ENCODE results near the gene DNAJC17. TPM values are rescaled to one million over a fixed set of nuclear protein-coding genes. Genes with fewer than 3 reads are reported as not detected.

DNAJC17 gene
- polyA plus RNA-seq, 4 donors: 41.0 to 95.9 (median 59.1) TPM

DNA sequence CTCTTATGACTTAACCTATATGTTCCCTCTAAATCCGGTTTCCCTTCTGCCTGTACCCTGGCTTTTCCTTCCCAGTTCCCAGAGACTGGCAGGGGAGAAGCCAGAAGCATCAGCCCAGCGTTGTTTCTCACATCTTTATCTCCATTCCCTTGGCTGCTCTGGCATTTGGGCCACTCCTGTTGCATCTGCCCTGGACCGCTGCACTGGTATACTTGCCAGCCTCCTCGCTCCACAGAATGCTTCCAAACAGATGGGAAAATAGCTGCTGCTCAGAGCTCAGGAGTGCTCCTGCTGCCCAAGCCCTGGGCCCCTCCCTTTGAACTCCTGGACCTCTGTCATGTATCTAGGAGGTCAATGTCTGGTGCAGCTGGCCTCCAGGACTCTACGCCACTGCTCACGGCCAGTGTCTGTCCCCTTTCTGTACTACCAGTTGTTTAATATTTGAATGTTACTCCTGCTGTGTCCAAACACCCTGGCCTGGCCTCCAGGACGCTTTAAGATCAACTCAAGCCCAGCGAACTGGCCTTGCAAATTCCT lies 43.4 kb upstream of the DNAJC17 start:
- DNase-seq: peak; percentile 62 to 75
- H3K27me3 ChIP-seq (ENCODE audit: control insufficient read depth in 3 of 3, insufficient read depth in 3 of 3, low read length in 3 of 3): no peaks in the 10 kb centered on the region
- peaks cover 7 to 81% (median 12%) of the 10 kb centered on the region in 3 donors for H3K36me3 ChIP-seq (ENCODE audit: control insufficient read depth in 3 of 3, insufficient read depth in 2 of 3, low read depth in 1 of 3, low read length in 3 of 3)
- peaks cover 0 to 56% (median 6%) of the 10 kb centered on the region in 3 donors for H3K4me1 ChIP-seq (ENCODE audit: control insufficient read depth in 3 of 3, insufficient read depth in 2 of 3, low read depth in 1 of 3, low read length in 2 of 3)
- 55 to 77% (median 58%) methylated on average over 8 of the region's 8 CpGs for WGBS, 3 donors
- H3K9me3 ChIP-seq (ENCODE audit: control insufficient read depth in 2 of 2, insufficient read depth in 1 of 2, low read depth in 1 of 2, low read length in 1 of 2): no peaks in the 10 kb centered on the region
- peak overlapping the region in 1 of 3 donors; percentile 56 for H3K27ac ChIP-seq (ENCODE audit: low read depth in 1 of 3, low read length in 2 of 3)
- H3K4me3 ChIP-seq (ENCODE audit: low read depth in 1 of 3, low read length in 3 of 3): no peak overlapping the region
- FAIRE-seq: no peak

GRCh38 chr15:40847223-40847961 lies 40.1 kb upstream of the DNAJC17 start:
- H3K4me1 ChIP-seq (ENCODE audit: control insufficient read depth in 3 of 3, insufficient read depth in 2 of 3, low read depth in 1 of 3, low read length in 2 of 3): peaks cover 0 to 46% (median 6%) of the 10 kb centered on the region in 3 donors
- peak overlapping the region; percentile 93 to 95 (median 94) for H3K27ac ChIP-seq (ENCODE audit: low read depth in 1 of 3, low read length in 2 of 3)
- peak overlapping the region in 2 of 3 donors; percentile 75 to 87 for H3K4me3 ChIP-seq (ENCODE audit: low read depth in 1 of 3, low read length in 3 of 3)
- DNase-seq: peak; percentile 97 to 100
- 8 to 44% (median 37%) methylated on average over 7 of the region's 7 CpGs for WGBS, 3 donors
- H3K36me3 ChIP-seq (ENCODE audit: control insufficient read depth in 3 of 3, insufficient read depth in 2 of 3, low read depth in 1 of 3, low read length in 3 of 3): peaks cover 0 to 57% (median 4%) of the 10 kb centered on the region in 3 donors
- no peak for FAIRE-seq
- no peaks in the 10 kb centered on the region for H3K9me3 ChIP-seq (ENCODE audit: control insufficient read depth in 2 of 2, insufficient read depth in 1 of 2, low read depth in 1 of 2, low read length in 1 of 2)
- no peaks in the 10 kb centered on the region for H3K27me3 ChIP-seq (ENCODE audit: control insufficient read depth in 3 of 3, insufficient read depth in 3 of 3, low read length in 3 of 3)

DNA sequence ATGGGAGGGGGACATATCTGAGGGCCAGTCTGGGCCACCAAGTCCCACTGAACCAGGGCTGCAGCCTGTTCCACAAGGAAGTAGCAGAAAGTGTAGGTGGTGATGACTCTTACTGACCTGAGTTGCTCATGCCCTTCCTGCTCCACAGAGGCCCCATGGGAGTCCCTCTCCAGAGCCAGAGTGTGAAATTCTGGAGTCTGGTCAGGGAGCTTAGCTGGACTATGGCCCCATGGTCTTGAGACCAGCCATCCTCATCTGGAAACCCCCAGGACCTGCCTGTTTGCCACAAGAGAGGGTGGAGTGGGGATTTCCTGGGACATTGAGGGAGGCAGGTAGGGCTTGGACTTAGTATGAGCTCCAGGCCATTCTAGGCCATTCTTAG lies 39.6 kb upstream of the DNAJC17 start:
- no peaks in the 10 kb centered on the region for H3K27me3 ChIP-seq (ENCODE audit: control insufficient read depth in 3 of 3, insufficient read depth in 3 of 3, low read length in 3 of 3)
- H3K9me3 ChIP-seq (ENCODE audit: control insufficient read depth in 2 of 2, insufficient read depth in 1 of 2, low read depth in 1 of 2, low read length in 1 of 2): no peaks in the 10 kb centered on the region
- peak overlapping the region in 2 of 3 donors; percentile 75 to 87 for H3K4me3 ChIP-seq (ENCODE audit: low read depth in 1 of 3, low read length in 3 of 3)
- H3K27ac ChIP-seq (ENCODE audit: low read depth in 1 of 3, low read length in 2 of 3): peak overlapping the region; percentile 93 to 95 (median 94)
- FAIRE-seq: no peak
- DNase-seq: peak; percentile 62 to 64
- peaks cover 0 to 52% (median 4%) of the 10 kb centered on the region in 3 donors for H3K36me3 ChIP-seq (ENCODE audit: control insufficient read depth in 3 of 3, insufficient read depth in 2 of 3, low read depth in 1 of 3, low read length in 3 of 3)
- peaks cover 0 to 40% (median 2%) of the 10 kb centered on the region in 3 donors for H3K4me1 ChIP-seq (ENCODE audit: control insufficient read depth in 3 of 3, insufficient read depth in 2 of 3, low read depth in 1 of 3, low read length in 2 of 3)

DNA sequence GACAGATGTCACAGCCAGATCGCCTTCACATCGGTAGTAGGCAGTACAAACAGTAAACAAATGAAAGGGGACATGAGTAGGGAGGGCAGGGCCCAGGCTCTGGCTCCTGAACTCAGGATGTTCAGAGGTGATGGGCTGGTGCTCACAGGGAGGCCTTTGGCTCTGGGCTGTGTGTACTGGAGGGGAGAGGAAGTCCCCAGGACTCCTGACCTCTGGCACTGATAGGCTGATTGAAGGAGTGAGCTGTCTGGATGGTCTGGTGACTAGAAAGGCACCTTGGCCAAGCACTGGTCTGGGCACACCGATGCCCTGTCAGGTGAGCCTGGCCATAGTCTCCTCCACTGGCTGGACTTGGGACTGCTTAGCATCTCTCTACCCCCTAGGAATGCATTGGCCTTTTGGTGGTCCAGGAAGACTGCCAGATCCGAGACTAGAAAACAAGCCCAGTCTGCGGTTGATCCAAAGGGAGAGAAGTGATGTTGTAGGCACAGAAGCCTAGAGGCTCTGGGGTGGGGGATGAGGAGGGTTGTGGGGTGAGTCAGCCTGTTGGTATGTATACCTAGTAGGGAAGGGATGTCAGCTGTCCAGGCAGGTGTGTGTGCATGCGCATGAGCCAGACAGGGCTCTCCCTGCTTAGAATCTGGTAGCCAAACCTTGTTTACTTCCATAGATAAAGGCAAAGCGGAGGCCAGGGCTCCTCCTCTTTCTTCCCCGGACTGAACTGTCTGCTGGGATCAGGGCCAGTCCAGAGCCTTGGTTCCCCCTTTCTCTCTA lies 38.4 kb upstream of the DNAJC17 start:
- Histone ChIP-seq H3K27me3 (ENCODE audit: control insufficient read depth in 3 of 3, insufficient read depth in 3 of 3, low read length in 3 of 3) (no peaks in the 10 kb centered on the region), H3K27ac (ENCODE audit: low read depth in 1 of 3, low read length in 2 of 3) (peak overlapping the region; percentile 94 to 98 (median 95)), H3K9me3 (ENCODE audit: control insufficient read depth in 2 of 2, insufficient read depth in 1 of 2, low read depth in 1 of 2, low read length in 1 of 2) (no peaks in the 10 kb centered on the region), H3K36me3 (ENCODE audit: control insufficient read depth in 3 of 3, insufficient read depth in 2 of 3, low read depth in 1 of 3, low read length in 3 of 3) (peaks cover 0 to 41% (median 4%) of the 10 kb centered on the region in 3 donors), H3K4me1 (ENCODE audit: control insufficient read depth in 3 of 3, insufficient read depth in 2 of 3, low read depth in 1 of 3, low read length in 2 of 3) (peaks cover 0 to 32% (median 0%) of the 10 kb centered on the region in 3 donors), H3K4me3 (ENCODE audit: low read depth in 1 of 3, low read length in 3 of 3) (peak overlapping the region in 2 of 3 donors; percentile 75 to 87)
- WGBS, 3 donors: 18 to 68% (median 38%) methylated on average over 8 of the region's 8 CpGs
- FAIRE-seq (no peak), DNase-seq (peak; percentile 91 to 96)

DNA sequence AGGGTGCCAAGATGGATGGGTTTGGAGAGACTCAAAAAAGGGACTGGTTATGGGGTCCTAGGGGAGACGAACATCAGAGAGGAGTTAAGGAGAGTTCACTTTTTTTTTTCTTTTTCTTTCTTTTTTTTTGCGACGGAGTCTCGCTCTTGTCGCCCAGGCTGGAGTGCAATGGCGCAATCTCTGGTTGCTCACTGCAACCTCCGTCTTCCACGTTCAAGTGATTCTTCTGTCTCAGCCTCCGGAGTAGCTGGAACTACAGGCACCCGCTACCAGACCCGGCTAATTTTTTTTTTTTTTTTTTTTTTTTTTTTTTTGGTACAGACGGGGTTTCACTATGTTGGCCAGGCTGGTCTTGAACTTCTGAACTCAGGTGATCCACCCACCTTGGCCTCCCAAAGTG lies 37.8 kb upstream of the DNAJC17 start:
- DNase-seq: no peak
- H3K4me3 ChIP-seq (ENCODE audit: low read depth in 1 of 3, low read length in 3 of 3): peak overlapping the region; percentile 64 to 87 (median 75)
- H3K36me3 ChIP-seq (ENCODE audit: control insufficient read depth in 3 of 3, insufficient read depth in 2 of 3, low read depth in 1 of 3, low read length in 3 of 3): peaks cover 0 to 36% (median 2%) of the 10 kb centered on the region in 3 donors
- H3K4me1 ChIP-seq (ENCODE audit: control insufficient read depth in 3 of 3, insufficient read depth in 2 of 3, low read depth in 1 of 3, low read length in 2 of 3): peaks cover 0 to 27% (median 0%) of the 10 kb centered on the region in 3 donors
- 12 to 43% (median 25%) methylated on average over 11 to 12 of the region's 12 CpGs for WGBS, 3 donors
- H3K27ac ChIP-seq (ENCODE audit: low read depth in 1 of 3, low read length in 2 of 3): peak overlapping the region; percentile 94 to 98 (median 95)
- FAIRE-seq: no peak
- H3K9me3 ChIP-seq (ENCODE audit: control insufficient read depth in 2 of 2, insufficient read depth in 1 of 2, low read depth in 1 of 2, low read length in 1 of 2): no peaks in the 10 kb centered on the region
- H3K27me3 ChIP-seq (ENCODE audit: control insufficient read depth in 3 of 3, insufficient read depth in 3 of 3, low read length in 3 of 3): no peaks in the 10 kb centered on the region

DNA sequence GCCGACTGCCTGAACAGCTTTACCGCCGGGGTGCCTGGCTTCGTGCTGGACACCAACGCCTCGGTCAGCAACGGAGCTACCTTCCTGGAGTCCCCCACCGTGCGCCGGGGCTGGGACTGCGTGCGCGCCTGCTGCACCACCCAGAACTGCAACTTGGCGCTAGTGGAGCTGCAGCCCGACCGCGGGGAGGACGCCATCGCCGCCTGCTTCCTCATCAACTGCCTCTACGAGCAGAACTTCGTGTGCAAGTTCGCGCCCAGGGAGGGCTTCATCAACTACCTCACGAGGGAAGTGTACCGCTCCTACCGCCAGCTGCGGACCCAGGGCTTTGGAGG lies 37.4 kb upstream of the DNAJC17 start:
- H3K9me3 ChIP-seq (ENCODE audit: control insufficient read depth in 2 of 2, insufficient read depth in 1 of 2, low read depth in 1 of 2, low read length in 1 of 2): no peaks in the 10 kb centered on the region
- peak in 1 of 2 donors; percentile 31 for DNase-seq
- WGBS, 3 donors: 0 to 2% (median 2%) methylated on average over 28 of the region's 28 CpGs
- peaks cover 0 to 26% (median 0%) of the 10 kb centered on the region in 3 donors for H3K4me1 ChIP-seq (ENCODE audit: control insufficient read depth in 3 of 3, insufficient read depth in 2 of 3, low read depth in 1 of 3, low read length in 2 of 3)
- peak overlapping the region; percentile 64 to 87 (median 75) for H3K4me3 ChIP-seq (ENCODE audit: low read depth in 1 of 3, low read length in 3 of 3)
- H3K27me3 ChIP-seq (ENCODE audit: control insufficient read depth in 3 of 3, insufficient read depth in 3 of 3, low read length in 3 of 3): no peaks in the 10 kb centered on the region
- peaks cover 0 to 36% (median 3%) of the 10 kb centered on the region in 3 donors for H3K36me3 ChIP-seq (ENCODE audit: control insufficient read depth in 3 of 3, insufficient read depth in 2 of 3, low read depth in 1 of 3, low read length in 3 of 3)
- FAIRE-seq: no peak
- peak overlapping the region; percentile 94 to 98 (median 95) for H3K27ac ChIP-seq (ENCODE audit: low read depth in 1 of 3, low read length in 2 of 3)

- 0 to 1% (median 1%) methylated on average over 69 to 89 of the region's 89 CpGs for WGBS, 3 donors
- no peak for FAIRE-seq
These were observed 36.8 kb upstream of the DNAJC17 start, which contains the start of gene SPINT1 for GRCh38 chr15:40843885-40844695. SPINT1 (plus strand) TSS chr15:40844048; CDS start chr15:40844555, 507 bp downstream.

More at GRCh38 chr15:40843885-40844695, 36.8 kb upstream of the DNAJC17 start, which contains the start of gene SPINT1:
- Histone ChIP-seq H3K27me3 (ENCODE audit: control insufficient read depth in 3 of 3, insufficient read depth in 3 of 3, low read length in 3 of 3) (no peaks in the 10 kb centered on the region), H3K27ac (ENCODE audit: low read depth in 1 of 3, low read length in 2 of 3) (peak within 1 kb of the TSS; percentile 94 to 98 (median 95)), H3K4me1 (ENCODE audit: control insufficient read depth in 3 of 3, insufficient read depth in 2 of 3, low read depth in 1 of 3, low read length in 2 of 3) (peaks cover 0 to 22% (median 0%) of the 10 kb centered on the region in 3 donors), H3K4me3 (ENCODE audit: low read depth in 1 of 3, low read length in 3 of 3) (peak within 1 kb of the TSS; percentile 64 to 87 (median 75)), H3K9me3 (ENCODE audit: control insufficient read depth in 2 of 2, insufficient read depth in 1 of 2, low read depth in 1 of 2, low read length in 1 of 2) (no peaks in the 10 kb centered on the region), H3K36me3 (ENCODE audit: control insufficient read depth in 3 of 3, insufficient read depth in 2 of 3, low read depth in 1 of 3, low read length in 3 of 3) (peaks cover 0 to 34% (median 3%) of the 10 kb centered on the region in 3 donors)
- DNase-seq: peak; percentile 89 to 90
